ENCODE data around the gene DEXI.
"Not testable (repeated sequence)": the region's sequence is repeated elsewhere in the genome, so short reads cannot be mapped to it uniquely, and the experiment has no call there.

Gene DEXI

GRCh38 chr16:10972819-10973464 lies 30.7 kb upstream of the DEXI start:
- Histone ChIP-seq H3K9ac (ENCODE audit: insufficient read length) (no peak overlapping the region), H3K36me3 (ENCODE audit: insufficient read depth, low read length) (peaks cover 4% of the 10 kb centered on the region; the same call in 1 of the 2 replicates), H3K9me3 (ENCODE audit: low read depth, low read length) (no peaks in the 10 kb centered on the region), H3K27ac (no peak overlapping the region), H3K4me3 (no peak overlapping the region)
- TF ChIP-seq POLR2AphosphoS5 (IDR thresholded peaks at IDR 0.05; ENCODE audit: borderline replicate concordance, low read depth, low read length) (no peak), FOXP2 (optimal IDR thresholded peaks at IDR 0.05; ENCODE audit: control extremely low read depth, extremely low read length, insufficient read depth) (no peak), EZH2 (IDR thresholded peaks at IDR 0.05) (no peak)
- no peak for DNase-seq (ENCODE audit: low read depth, low spot score)

DNA sequence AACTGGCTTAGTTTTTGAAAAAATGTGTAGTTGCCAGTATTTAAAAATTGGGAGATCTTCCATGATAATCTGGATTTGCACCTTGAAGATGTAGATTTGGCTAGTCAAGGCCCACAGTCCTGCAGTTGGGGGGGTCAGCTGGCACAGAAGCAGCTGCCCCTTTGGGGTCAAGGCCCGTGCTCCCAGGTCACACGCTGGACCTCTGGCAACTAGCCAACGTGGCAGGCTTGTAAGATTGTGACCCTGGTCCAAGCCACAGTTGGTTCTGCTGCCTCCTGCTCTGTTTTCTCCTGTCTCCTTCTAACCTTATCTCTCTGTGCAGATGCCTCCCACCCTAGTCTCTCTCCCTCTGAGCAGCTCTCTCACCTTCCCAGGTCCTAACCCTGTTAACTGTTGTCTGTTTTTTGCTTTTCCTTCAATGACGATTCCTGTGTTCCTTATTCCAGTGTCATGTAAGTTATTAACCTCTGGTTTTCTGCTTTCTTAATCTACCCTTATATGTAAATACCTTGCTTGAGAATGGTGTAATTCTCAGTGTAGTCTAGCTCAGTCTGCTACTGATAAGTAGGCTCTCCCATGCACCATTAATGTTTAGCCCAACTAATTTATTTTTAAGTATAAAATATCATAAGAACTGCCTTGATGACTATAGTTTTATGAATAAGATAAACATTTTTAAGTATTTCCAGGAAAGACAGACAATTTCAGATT lies 30.0 kb upstream of the DEXI start:
- no peak overlapping the region for H3K9ac ChIP-seq (ENCODE audit: insufficient read length)
- DNase-seq (ENCODE audit: low read depth, low spot score), result no peak
- TF ChIP-seq FOXP2 (optimal IDR thresholded peaks at IDR 0.05; ENCODE audit: control extremely low read depth, extremely low read length, insufficient read depth) (no peak), POLR2AphosphoS5 (IDR thresholded peaks at IDR 0.05; ENCODE audit: borderline replicate concordance, low read depth, low read length) (no peak), EZH2 (IDR thresholded peaks at IDR 0.05) (no peak)
- H3K27ac ChIP-seq, result no peak overlapping the region
- H3K9me3 ChIP-seq (ENCODE audit: low read depth, low read length), result no peaks in the 10 kb centered on the region
- H3K4me3 ChIP-seq, result no peak overlapping the region
- peaks cover 4% of the 10 kb centered on the region; the same call in 1 of the 2 replicates for H3K36me3 ChIP-seq (ENCODE audit: insufficient read depth, low read length)

DNA sequence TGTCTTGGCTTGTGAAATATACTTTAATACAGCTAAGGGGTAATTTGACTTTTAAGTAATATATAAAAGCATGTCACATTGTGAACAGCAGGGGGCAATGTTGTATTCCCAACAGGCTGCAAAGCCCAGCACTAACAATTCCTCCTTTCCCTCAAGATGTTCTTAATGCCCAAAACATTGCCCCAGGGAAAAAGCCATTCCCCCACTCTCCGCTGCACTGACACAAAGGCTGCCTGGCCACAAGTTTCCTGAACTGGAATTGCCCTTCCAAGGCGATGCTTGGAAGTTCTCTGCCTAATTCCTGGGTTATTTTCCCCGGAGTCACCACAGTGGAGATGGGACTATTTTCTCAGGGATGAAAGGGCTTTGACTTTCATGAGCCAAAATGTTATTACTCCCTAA lies 29.3 kb upstream of the DEXI start:
- peak; percentile 79 for DNase-seq (ENCODE audit: low read depth, low spot score)
- peaks cover 4% of the 10 kb centered on the region; the same call in 1 of the 2 replicates for H3K36me3 ChIP-seq (ENCODE audit: insufficient read depth, low read length)
- no peak overlapping the region for H3K27ac ChIP-seq
- H3K4me3 ChIP-seq, result no peak overlapping the region
- no peak for TF ChIP-seq EZH2 (IDR thresholded peaks at IDR 0.05)
- no peak for TF ChIP-seq POLR2AphosphoS5 (IDR thresholded peaks at IDR 0.05; ENCODE audit: borderline replicate concordance, low read depth, low read length)
- TF ChIP-seq FOXP2 (optimal IDR thresholded peaks at IDR 0.05; ENCODE audit: control extremely low read depth, extremely low read length, insufficient read depth), result no peak
- no peak overlapping the region for H3K9ac ChIP-seq (ENCODE audit: insufficient read length)
- no peaks in the 10 kb centered on the region for H3K9me3 ChIP-seq (ENCODE audit: low read depth, low read length)

DNA sequence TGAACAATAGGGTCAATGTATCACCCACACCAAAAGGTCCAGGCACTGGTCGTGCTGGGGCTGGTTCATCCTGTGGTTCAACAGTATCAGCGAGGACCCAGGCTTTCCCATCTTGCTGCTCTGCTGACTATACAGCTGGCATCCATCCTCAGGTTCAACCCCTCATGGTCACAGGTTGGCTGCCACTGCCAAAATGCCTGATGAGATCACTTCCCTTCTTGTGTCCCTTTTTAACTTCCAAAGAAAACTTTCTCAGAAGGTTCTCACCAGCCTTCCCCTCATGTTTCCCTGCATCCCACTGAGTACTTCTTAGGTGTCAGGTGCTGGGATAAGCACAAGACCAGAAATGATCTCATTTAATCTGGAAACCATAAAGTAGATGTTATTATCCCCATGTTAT lies 27.8 kb upstream of the DEXI start:
- Histone ChIP-seq H3K9me3 (ENCODE audit: low read depth, low read length) (no peaks in the 10 kb centered on the region), H3K9ac (ENCODE audit: insufficient read length) (no peak overlapping the region), H3K4me3 (no peak overlapping the region), H3K36me3 (ENCODE audit: insufficient read depth, low read length) (peaks cover 4% of the 10 kb centered on the region; the same call in 1 of the 2 replicates), H3K27ac (no peak overlapping the region)
- TF ChIP-seq FOXP2 (optimal IDR thresholded peaks at IDR 0.05; ENCODE audit: control extremely low read depth, extremely low read length, insufficient read depth), result no peak
- TF ChIP-seq POLR2AphosphoS5 (IDR thresholded peaks at IDR 0.05; ENCODE audit: borderline replicate concordance, low read depth, low read length), result no peak
- TF ChIP-seq EZH2 (IDR thresholded peaks at IDR 0.05), result no peak
- DNase-seq (ENCODE audit: low read depth, low spot score), result no peak

GRCh38 chr16:10969615-10970014 lies 27.3 kb upstream of the DEXI start:
- H3K36me3 ChIP-seq (ENCODE audit: insufficient read depth, low read length), result peaks cover 4% of the 10 kb centered on the region; the same call in 1 of the 2 replicates
- TF ChIP-seq POLR2AphosphoS5 (IDR thresholded peaks at IDR 0.05; ENCODE audit: borderline replicate concordance, low read depth, low read length) (no peak), EZH2 (IDR thresholded peaks at IDR 0.05) (no peak), FOXP2 (optimal IDR thresholded peaks at IDR 0.05; ENCODE audit: control extremely low read depth, extremely low read length, insufficient read depth) (no peak)
- no peak overlapping the region for H3K4me3 ChIP-seq
- H3K9me3 ChIP-seq (ENCODE audit: low read depth, low read length), result no peaks in the 10 kb centered on the region
- H3K27ac ChIP-seq, result no peak overlapping the region
- H3K9ac ChIP-seq (ENCODE audit: insufficient read length), result no peak overlapping the region
- DNase-seq (ENCODE audit: low read depth, low spot score), result no peak

- H3K36me3 ChIP-seq (ENCODE audit: insufficient read depth, low read length), result peaks cover 8% of the 10 kb centered on the region
Measured at GRCh38 chr16:10968498-10968897, 26.2 kb upstream of the DEXI start.

DNA sequence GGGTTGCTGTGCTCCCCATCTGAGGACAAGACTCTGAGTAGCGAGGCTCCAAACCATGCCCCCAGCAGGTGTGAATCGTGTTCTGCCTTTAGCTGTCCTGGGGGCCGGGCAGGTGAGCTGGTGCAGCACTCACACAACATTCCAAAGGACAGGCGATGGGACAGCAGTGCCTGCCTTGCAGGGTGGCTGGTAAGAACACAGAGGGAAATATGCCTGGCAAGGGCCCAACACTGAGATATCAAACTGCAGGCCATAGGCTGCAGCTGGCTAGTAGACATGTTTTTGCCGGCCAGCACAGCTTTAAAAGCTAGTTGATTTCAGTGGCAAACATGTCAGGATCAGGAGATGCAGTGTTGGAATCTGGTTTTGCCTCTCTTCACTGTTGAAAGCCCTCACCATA lies 25.7 kb upstream of the DEXI start:
- Histone ChIP-seq H3K9ac (ENCODE audit: insufficient read length) (no peak overlapping the region), H3K9me3 (ENCODE audit: low read depth, low read length) (no peaks in the 10 kb centered on the region), H3K27ac (no peak overlapping the region), H3K36me3 (ENCODE audit: insufficient read depth, low read length) (peaks cover 8% of the 10 kb centered on the region), H3K4me3 (no peak overlapping the region)
- DNase-seq (ENCODE audit: low read depth, low spot score), result no peak
- no peak for TF ChIP-seq POLR2AphosphoS5 (IDR thresholded peaks at IDR 0.05; ENCODE audit: borderline replicate concordance, low read depth, low read length)
- no peak for TF ChIP-seq EZH2 (IDR thresholded peaks at IDR 0.05)
- no peak for TF ChIP-seq FOXP2 (optimal IDR thresholded peaks at IDR 0.05; ENCODE audit: control extremely low read depth, extremely low read length, insufficient read depth)

More at GRCh38 chr16:10968498-10968897, 26.2 kb upstream of the DEXI start:
- no peak for DNase-seq (ENCODE audit: low read depth, low spot score)
- H3K9me3 ChIP-seq (ENCODE audit: low read depth, low read length), result no peaks in the 10 kb centered on the region
- no peak overlapping the region for H3K4me3 ChIP-seq
- H3K27ac ChIP-seq, result no peak overlapping the region
- H3K9ac ChIP-seq (ENCODE audit: insufficient read length), result no peak overlapping the region
- no peak for TF ChIP-seq EZH2 (IDR thresholded peaks at IDR 0.05)
- no peak for TF ChIP-seq POLR2AphosphoS5 (IDR thresholded peaks at IDR 0.05; ENCODE audit: borderline replicate concordance, low read depth, low read length)
- TF ChIP-seq FOXP2 (optimal IDR thresholded peaks at IDR 0.05; ENCODE audit: control extremely low read depth, extremely low read length, insufficient read depth), result no peak

DNA sequence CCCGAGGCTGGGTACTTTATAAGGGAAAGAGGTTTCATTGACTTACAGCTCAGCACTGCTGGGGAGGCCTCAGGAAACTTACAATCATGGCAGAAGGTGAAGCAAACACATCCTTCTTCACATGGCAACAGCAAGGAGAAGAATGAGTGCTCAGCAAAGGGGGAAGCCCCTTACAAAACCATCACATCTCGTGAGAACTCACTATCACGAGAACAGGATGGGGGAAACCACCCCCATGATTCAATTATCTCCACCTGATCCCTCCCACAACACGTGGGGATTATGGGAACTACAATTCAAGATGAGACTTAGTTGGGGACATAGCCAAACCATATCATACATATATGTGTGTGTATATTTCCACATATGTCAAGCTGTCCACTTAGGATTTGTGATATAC lies 24.3 kb upstream of the DEXI start:
- H3K36me3 ChIP-seq (ENCODE audit: insufficient read depth, low read length); DNase-seq (ENCODE audit: low read depth, low spot score); H3K27ac ChIP-seq: not testable (repeated sequence)

More for the DNA sequence above, 24.3 kb upstream of the DEXI start:
- H3K4me3 ChIP-seq; H3K9me3 ChIP-seq (ENCODE audit: low read depth, low read length); H3K9ac ChIP-seq (ENCODE audit: insufficient read length): not testable (repeated sequence)
